GM21825 (cell line): ENCODE results near the gene SGPL1.
"Not testable (repeated sequence)": the region's sequence is repeated elsewhere in the genome, so short reads cannot be mapped to it uniquely, and the experiment has no call there.

Experiments
- ATAC-seq: cut with Tn5 transposase; IDR thresholded peaks from one replicate; pipeline ENCODE4 v1.9.1; 2021; ENCODE audit warnings: mild to moderate bottlenecking, moderate library complexity; ENCODE audit not compliant: unreplicated experiment

SGPL1 gene

GRCh38 chr10:70815504-70816219, at the start of gene SGPL1:
Gene SGPL1 (plus strand): TSS chr10:70815948. CDS start chr10:70816854, 906 bp downstream.
- ATAC-seq: peak; percentile 90

- ATAC-seq: not testable (repeated sequence)
Observed at GRCh38 chr10:70768026-70768685, 47.6 kb upstream of the SGPL1 start.

GRCh38 chr10:70769121-70769520, 46.6 kb upstream of the SGPL1 start:
- ATAC-seq: no peak

- no peak for ATAC-seq
Observed at GRCh38 chr10:70770001-70770400, 45.7 kb upstream of the SGPL1 start.

- ATAC-seq: not testable (repeated sequence)
Observed at GRCh38 chr10:70770516-70770915, 45.2 kb upstream of the SGPL1 start.

GRCh38 chr10:70771311-70772194, 44.2 kb upstream of the SGPL1 start:
- no peak for ATAC-seq

- ATAC-seq: no peak
Observed at GRCh38 chr10:70772627-70773026, 43.1 kb upstream of the SGPL1 start.

- ATAC-seq: no peak
Observed at GRCh38 chr10:70773461-70773860, 42.3 kb upstream of the SGPL1 start.

GRCh38 chr10:70773965-70774809, 41.6 kb upstream of the SGPL1 start:
- ATAC-seq: no peak

GRCh38 chr10:70774810-70775678, 40.7 kb upstream of the SGPL1 start:
- no peak for ATAC-seq

GRCh38 chr10:70775679-70776454, 39.9 kb upstream of the SGPL1 start:
- no peak for ATAC-seq

- no peak for ATAC-seq
Observed at GRCh38 chr10:70776455-70777005, 39.2 kb upstream of the SGPL1 start.

- no peak for ATAC-seq
Observed at GRCh38 chr10:70777063-70777875, 38.5 kb upstream of the SGPL1 start.

GRCh38 chr10:70778267-70778924, 37.4 kb upstream of the SGPL1 start:
- ATAC-seq: no peak

- ATAC-seq: no peak
Observed at GRCh38 chr10:70779088-70779487, 36.7 kb upstream of the SGPL1 start.

GRCh38 chr10:70779511-70780369, 36.0 kb upstream of the SGPL1 start:
- ATAC-seq: no peak
